Loucy (cell line): Measurements from ENCODE around the gene GRID1.

Experiments
- CTCF ChIP-seq: fragments of 200-600 bp; sonication (generic); conservative IDR thresholded peaks from 2 replicates; pipeline ENCODE4 v1.5.1; 2014; ENCODE audit warnings: mild to moderate bottlenecking, antibody characterized with exemption, low read length
- EZH2phosphoT487 ChIP-seq: fragments of 200-600 bp; IDR thresholded peaks from 2 replicates; pipeline ENCODE4 v1.6.1; 2018; ENCODE audit warnings: antibody characterized with exemption, mild to moderate bottlenecking, moderate library complexity, borderline replicate concordance

GRCh38 chr10:86218842-86219241 is 147.8 kb downstream of the GRID1 start:
- no peak for TF ChIP-seq CTCF
- TF ChIP-seq EZH2phosphoT487, result no peak
